GM12873 (cell line): ENCODE results near the gene ATAT1.

ENCODE experiments used
- TF ChIP-seq, protein P1 (sequence below): IDR thresholded peaks from 2 replicates; pipeline ENCODE4 v1.5.1; 2012; ENCODE audit warnings: low read depth, mild to moderate bottlenecking, moderate library complexity, low read length, control low read depth; ENCODE audit not compliant: insufficient read depth; ENCODE audit errors: missing control alignments

The ATAT1 gene

DNA sequence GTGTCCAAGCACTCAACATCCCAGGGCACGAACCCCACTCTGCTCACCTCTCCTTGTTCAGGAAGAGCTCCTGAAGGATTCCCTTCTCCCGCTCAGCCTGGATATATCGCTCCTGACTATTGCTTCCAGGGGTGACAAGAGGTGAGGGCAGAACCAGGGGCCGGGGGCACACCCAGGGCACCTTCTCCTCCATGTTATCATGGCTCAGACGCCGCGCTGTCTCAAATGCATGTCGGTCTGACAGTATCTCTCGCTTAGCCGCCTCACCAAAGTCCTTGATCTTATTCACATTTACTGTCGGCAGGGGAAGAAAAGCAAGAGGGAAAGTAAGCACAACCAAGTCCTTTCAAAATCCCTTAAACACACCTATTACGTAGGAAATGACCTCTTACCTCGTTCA lies 22.7 kb upstream of the ATAT1 start:
- TF ChIP-seq, protein P1, sequence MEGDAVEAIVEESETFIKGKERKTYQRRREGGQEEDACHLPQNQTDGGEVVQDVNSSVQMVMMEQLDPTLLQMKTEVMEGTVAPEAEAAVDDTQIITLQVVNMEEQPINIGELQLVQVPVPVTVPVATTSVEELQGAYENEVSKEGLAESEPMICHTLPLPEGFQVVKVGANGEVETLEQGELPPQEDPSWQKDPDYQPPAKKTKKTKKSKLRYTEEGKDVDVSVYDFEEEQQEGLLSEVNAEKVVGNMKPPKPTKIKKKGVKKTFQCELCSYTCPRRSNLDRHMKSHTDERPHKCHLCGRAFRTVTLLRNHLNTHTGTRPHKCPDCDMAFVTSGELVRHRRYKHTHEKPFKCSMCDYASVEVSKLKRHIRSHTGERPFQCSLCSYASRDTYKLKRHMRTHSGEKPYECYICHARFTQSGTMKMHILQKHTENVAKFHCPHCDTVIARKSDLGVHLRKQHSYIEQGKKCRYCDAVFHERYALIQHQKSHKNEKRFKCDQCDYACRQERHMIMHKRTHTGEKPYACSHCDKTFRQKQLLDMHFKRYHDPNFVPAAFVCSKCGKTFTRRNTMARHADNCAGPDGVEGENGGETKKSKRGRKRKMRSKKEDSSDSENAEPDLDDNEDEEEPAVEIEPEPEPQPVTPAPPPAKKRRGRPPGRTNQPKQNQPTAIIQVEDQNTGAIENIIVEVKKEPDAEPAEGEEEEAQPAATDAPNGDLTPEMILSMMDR = no peak

DNA sequence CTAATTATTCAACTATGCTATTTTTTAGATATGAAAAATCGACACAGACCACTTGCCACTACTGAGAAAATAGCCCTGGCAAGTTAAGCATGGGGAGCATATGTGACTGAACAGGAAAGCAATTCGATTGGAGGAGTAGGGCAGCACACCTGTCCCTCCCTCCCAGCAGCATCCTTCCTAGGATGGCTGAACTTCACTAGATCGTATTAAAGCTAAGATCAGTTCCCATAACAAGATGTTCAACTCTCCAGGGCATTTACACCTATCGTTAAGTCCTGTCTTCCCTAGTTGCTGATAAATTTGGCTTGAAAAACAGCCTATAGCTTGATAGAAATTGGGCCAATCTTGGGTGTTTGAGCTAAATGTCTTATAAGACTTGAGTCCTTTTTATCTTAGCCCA lies 16.6 kb upstream of the ATAT1 start:
- TF ChIP-seq, protein P1 = no peak

DNA sequence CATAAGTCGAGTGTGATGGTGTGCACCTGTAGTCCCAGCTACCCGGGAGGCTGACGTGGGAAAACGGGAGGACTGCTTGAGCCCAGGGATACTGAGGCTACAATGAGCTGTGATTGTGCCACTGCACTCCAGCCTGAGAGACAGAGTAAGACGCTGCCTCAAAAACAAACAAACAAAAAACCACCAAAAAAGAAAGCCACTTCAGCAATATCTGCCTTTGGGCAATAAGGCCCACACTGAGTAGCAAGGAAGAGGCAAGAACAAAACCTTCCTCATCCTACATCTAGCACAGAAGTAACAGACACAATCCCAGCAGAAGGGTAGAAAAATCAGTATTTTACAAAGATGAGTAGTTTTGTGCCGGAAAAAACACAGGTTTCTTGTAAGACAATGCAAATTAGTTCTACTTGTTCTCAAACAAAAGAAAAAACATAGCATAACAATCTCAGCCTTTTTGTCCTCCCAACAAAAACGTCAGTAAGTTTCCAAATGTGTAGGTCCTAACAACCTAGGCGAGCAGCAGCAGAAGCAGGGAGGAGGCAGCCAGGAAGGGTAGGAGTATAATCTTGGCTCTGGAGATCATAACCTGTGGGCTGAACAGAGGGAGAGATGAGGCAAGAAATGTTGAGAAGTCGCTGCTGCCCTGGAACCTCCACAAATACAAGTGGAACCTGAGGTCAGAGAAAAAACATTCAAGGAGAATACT lies 15.4 kb upstream of the ATAT1 start:
- TF ChIP-seq, protein P1 = no peak

DNA sequence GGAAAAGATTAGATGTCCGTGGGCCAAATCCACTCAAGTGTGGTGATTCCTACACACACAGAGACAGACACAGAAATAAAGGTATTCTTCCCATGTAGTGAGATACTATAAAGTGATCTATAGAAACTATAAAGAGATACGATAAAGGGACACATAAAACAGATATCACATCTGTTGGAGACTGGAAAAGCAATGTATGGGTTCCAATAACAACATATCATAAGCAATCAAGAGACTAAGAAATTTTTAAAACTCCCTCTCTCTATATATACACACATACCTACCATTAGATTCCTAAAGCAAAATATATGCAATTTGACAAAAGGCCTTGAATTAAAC lies 14.8 kb upstream of the ATAT1 start:
- TF ChIP-seq, protein P1 = no peak

DNA sequence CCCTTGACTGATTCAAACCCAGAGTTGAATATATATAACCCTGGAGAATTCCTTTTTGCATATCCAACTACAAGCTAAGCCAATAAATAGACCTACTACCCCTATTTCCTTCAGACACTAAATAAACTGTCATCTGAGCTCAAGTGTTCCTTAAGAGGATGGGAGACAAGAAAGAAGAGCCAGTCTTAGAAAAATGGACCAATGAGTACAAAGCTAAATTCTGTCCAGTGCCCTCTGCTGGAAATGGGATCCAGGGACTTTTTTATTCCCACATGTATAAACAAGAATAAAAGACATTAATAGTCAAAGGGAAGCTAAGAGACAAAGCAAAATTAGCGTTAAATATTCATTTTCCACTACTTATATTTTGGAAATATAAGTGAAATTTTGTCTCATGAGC lies 14.5 kb upstream of the ATAT1 start:
- TF ChIP-seq, protein P1 = no peak

DNA sequence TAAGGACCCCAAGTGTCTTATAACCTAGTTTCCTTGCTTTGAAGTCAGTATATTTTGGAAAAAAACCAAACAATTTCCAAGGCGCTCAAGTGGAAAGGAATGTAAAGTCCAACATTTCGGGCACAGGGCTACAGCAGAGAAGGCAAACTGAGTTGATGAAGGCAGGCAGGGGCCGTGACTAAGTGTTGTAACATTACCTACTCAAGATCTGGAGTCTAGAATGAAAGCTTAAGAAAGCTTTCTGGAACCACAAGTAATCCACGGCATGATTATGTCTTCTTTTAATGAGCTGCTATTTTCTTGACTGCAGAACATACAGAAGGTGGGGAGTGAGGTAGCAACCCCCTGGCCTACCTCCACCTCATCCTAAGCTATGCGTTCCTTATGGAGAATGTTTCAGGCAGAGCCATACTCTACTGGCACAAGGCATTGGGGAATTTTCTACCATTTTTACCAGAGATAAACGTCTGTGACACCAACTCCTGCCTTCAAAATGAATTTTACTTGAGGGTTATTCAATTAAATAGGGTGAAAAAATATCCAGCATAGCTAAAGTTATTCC lies 13.9 kb upstream of the ATAT1 start:
- TF ChIP-seq, protein P1 = no peak

DNA sequence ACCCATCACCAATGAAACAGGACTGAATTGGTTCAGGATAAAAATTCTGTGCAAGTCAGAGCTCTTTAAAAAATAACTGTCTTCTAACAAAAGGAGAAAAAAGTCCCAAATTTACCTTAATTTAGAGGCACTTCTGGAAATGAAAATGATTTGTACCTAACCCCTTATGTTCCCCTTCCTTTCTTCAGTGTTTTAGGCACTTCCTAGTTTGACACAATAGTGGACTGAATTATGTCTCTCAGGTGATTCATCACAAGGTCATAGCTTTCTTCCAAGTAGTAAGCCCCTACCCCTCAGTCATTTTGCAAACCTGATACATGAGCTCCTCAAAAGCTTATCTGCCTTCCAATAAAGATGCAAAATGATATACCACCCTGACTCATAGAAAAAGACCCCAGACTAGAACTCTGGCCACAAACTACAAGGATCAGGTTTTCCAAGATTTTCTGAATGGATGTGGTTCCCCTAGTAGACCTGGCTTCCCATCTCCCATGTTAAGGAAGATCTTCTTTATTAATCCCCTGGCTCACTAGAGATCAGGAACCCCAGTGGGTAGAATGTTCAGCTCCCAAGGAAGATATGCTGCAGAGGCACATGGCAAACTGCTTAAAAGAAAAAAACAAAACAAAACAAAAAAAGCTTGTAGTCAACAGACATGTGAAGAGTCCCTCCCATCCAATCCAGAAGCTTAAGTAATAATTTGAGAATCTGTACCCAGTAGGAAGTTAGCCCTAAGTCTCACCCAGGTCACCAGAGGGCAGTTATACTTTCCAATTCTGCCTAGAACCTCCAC lies 13.2 kb upstream of the ATAT1 start:
- TF ChIP-seq, protein P1 = no peak
